ENCODE data around the gene PPM1L.

- no peak for TF ChIP-seq ARNTL (CRISPR knock-in tag; IDR thresholded peaks at IDR 0.05; ENCODE audit: borderline replicate concordance, low read depth)
- no peak for TF ChIP-seq CSDC2 (CRISPR knock-in tag; IDR thresholded peaks at IDR 0.05)
- no peak for TF ChIP-seq GLIS3 (CRISPR knock-in tag; IDR thresholded peaks at IDR 0.05)
- no peak for TF ChIP-seq ZFP3 (CRISPR knock-in tag; IDR thresholded peaks at IDR 0.05)
- no peak for TF ChIP-seq SNAI2 (CRISPR knock-in tag; IDR thresholded peaks at IDR 0.05)
- no peak for TF ChIP-seq ZNF70 (CRISPR knock-in tag; IDR thresholded peaks at IDR 0.05)
- no peak for TF ChIP-seq PATZ1 (CRISPR knock-in tag; IDR thresholded peaks at IDR 0.05; ENCODE audit: borderline replicate concordance)
- TF ChIP-seq TCF4 (CRISPR knock-in tag; IDR thresholded peaks at IDR 0.05; ENCODE audit: borderline replicate concordance) = no peak
- TF ChIP-seq PPARA (CRISPR knock-in tag; IDR thresholded peaks at IDR 0.05; ENCODE audit: borderline replicate concordance) = no peak
- no peak for TF ChIP-seq ZC3H10 (CRISPR knock-in tag; IDR thresholded peaks at IDR 0.05)
- no peak for TF ChIP-seq ISL1 (CRISPR knock-in tag; IDR thresholded peaks at IDR 0.05)
- TF ChIP-seq TSHZ2 (CRISPR knock-in tag; IDR thresholded peaks at IDR 0.05) = no peak
- no peak for TF ChIP-seq RARB (CRISPR knock-in tag; IDR thresholded peaks at IDR 0.05)
Measured at GRCh38 chr3:160953686-160954085, 197.7 kb downstream of the PPM1L start.

Data from SK-N-SH treated with all-trans-retinoic acid at 6 μM for 48 hours (cell line).